GM19397 (cell line): ENCODE results near the gene YLPM1.

Experiments
- ATAC-seq: cut with Tn5 transposase; IDR thresholded peaks from one replicate; pipeline ENCODE4 v1.9.1; 2021; ENCODE audit warnings: mild to moderate bottlenecking, moderate library complexity; ENCODE audit not compliant: unreplicated experiment

Gene YLPM1

DNA sequence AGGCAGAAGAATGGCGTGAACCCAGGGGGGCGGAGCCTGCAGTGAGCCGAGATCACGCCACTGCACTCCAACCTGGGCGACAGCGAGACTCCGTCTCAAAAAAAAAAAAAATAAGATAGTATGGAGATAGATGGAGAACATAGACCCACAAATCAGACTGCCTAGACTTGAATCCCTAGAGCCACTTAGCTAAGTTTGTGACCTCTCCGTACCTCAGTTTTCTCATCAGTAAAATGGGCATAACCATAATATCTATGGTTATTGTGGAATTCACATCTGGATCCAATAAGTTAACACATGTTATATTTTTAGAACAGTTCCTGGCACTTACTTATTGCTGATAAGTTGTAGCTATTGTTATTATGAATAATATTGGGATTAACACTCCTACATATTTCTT is 105.6 kb downstream of the YLPM1 start:
- ATAC-seq, result no peak

DNA sequence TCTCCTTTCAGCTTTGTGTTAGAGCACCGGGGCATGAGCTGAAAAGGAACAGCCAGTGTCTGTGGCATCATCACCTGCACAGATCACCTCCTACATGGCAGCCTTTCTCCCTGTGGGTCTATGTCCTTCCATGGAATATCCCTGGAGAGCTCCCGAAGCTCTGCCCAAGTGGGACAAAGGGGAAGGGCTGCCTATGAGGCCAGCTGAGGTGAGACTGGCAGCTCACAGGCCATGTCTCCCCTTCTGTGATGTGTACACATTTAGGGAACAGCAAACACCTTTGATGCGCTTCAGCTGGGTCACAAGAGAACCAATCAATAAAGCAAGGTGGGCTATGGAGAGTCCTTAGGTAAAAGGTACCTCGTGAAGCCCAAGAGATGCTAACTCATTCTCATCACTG is 108.7 kb downstream of the YLPM1 start:
- ATAC-seq, result no peak

DNA sequence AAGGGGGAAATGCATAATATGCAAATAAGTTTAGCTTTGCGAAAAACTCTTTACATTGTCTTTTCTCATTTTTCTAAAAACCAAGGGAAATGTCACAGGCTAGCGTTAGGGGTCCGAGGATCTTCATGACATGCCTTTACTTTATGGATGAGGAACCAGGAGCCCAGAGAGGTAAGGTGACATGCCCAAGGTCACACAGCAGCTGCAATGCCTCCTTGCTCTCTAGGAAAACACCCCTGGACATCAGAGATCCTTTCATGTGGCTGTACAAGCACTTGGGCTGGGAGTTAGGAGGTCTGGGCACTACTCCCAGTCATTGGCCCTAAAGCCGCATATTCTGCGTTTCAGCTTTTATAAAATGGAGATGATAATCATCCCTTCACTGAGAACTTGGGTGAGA is 112.1 kb downstream of the YLPM1 start:
- no peak for ATAC-seq

DNA sequence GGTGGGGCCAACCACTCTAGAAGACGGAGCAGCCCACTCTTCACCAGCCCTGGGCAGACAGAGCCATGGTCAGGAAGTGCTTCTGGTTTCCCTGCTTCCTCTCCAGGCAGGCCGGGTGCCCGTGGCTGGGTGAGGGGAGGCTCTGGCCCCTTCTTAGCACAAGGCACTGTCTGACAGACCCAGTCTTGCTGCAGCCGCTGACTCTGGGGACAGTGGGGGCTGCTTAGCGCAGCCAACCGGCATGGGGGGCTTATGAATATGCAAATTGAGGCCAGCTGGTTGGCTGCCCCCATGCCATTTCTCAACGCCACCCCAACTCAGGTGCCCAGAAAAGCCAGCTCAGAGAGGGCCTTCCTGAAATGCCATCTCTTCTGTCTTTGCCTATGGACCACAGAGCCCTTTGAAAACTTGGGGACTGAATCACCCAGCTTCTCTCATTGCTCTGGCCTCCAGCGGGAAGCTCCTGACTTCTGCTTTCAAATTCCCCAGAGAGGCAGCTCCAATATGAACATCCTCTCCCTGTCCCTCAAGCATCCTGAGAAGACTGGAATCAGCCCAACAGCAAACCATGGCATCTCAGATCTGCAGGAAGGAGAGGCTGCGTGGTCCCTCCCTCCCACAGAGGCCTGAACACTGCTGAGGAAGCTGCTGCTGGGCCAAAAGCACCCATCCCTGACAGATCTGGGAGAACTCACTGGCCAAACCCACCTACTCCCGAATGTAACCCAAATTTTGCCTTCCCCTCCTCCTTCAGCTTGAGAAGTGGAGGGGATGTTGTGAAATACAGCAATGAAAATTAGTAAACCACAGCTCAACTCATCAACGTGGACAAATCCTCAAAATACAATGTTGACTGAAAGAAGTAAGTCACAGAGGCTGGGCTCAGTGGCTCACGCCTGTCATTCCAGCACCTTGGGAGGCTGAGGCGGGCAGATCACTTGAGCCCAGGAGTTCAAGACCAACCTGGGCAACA is 113.1 kb downstream of the YLPM1 start, which contains the start of gene PROX2:
TSS of gene PROX2 (minus strand) at position 205 of the 973 bp plus-strand sequence. CDS start 12,311 bp downstream, outside the sequence.
- ATAC-seq, result no peak

DNA sequence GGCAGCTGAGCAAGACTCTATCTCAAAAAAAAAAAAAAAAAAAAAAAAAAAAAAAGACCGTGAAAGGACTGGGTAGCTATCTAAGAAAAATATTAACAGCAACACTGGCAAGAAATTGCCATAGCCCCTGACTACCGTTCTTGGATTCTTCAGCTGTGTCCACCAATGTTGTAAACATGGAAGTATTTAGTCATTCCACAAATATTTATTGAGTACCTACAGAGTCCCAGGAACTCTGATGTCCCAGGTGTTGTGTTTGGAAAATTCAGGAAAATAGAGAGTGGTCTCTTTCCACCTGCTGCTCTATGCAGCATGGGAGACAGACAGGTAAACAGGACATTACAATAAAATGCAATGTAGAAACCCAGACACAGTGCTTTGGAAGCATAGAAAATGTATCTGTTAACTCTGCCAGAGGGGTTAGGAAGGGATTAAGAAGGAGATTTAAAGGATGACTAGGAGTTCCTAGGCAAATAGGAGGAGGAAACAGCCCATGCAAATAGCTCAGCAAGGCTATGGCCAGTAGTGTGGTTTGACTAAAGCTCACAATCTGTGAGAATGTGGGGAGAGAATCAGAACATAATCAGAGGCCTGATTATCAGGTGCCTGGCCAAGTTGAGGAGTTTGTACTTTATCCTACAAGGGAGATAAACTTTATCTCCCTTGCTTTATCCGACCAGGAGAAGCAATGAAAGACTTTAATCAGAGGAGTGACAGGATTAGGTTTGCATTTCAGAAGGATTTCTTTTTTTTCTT is 116.5 kb downstream of the YLPM1 start:
- no peak for ATAC-seq

DNA sequence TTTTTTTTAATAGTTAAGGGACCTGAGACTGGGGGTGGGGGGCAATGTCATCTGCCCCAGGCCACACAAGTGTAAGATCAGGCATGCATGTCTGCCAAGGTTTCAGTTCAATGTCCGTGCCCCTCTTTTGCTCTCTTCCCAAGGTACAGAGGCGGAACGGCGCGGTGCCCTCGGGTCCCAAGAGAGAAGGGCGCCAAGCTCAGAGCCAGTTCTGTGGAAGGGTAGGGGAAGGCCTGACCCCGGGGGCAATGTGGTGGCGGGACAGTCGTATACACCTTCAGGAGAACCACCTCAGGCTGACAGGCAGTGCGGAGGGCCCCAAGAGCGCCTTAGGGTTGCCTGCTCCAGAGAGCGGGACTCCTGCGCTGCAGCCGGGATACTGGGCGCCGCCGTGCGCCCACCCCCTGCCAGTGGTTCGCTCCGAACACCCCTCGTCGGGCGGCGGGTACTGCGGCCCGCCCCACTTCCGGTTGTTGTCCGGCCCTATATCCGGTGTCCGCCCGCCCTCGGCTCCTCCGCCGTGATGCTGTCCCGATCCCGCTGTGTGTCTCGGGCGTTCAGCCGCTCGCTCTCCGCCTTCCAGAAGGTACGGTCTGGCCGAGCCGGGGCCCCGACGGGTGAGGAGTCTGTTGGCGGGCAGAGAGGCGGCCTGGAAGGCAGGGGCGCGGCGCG is 118.5 kb downstream of the YLPM1 start, which contains the start of gene DLST:
TSS of gene DLST (plus strand) at position 486 of the 672 bp plus-strand sequence. CDS start at position 524, 38 bp downstream.
- peak; percentile 95 for ATAC-seq

DNA sequence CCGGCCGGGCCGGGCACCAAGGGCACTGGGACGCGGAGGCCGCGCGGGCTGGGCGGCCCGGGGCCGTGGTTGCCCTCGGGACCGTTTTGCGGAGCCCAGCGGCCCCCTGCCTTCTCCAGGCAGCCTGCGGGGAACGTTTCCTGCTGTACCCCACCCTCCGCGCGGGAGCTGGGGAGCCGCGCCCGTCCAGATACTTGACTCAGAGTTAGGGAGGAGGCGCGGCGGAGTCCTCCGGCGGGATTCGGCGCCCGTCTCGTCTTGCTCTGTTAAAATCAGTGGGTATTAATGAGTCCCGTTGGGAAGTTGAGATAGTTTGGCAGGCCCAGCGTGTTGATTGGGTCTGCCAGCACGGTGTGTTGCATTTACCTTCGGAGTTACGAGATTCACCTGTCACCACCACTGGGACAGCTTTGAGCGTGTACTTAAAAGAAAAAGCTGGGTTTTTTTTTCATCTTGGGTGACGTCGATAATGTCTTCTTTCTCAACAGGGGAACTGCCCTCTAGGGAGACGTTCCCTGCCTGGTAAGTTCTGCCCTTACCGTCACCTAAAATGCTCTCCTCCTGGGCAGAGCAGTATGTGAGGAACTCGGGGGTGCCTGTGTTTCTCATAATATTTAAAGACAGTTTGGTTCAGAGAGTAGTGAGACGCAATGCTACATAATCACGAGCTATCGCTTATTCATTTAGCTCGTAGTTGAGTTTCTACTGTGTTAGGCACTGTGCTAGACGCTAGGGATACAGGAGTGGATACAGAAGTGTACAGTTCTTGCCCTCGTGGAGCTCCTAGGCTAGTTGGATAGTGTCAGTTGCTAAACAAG is 119.2 kb downstream of the YLPM1 start:
- ATAC-seq, result peak; percentile 38
